GM13976 (cell line): ENCODE results near the gene TADA1.

Experiments used
- DNase-seq: peaks from one replicate; pipeline ENCODE4 v3.0.0; 2012; ENCODE audit warnings: low spot score
- in situ Hi-C: fragments of 300-500 bp; cut with MboI; formaldehyde crosslinking; loops from one replicate; pipeline ENCODE4 v1.12.0; 2022; ENCODE audit warnings: low sequenced_read_pairs, mixed read lengths, inconsistent platforms; ENCODE audit not compliant: unreplicated experiment
- TF ChIP-seq, protein P1 (sequence below): IDR thresholded peaks from 2 replicates; pipeline ENCODE4 v1.5.1; 2012; ENCODE audit warnings: borderline replicate concordance, mild to moderate bottlenecking; ENCODE audit not compliant: insufficient read depth; ENCODE audit errors: extremely low read depth, missing control alignments, control extremely low read depth

Gene TADA1

DNA sequence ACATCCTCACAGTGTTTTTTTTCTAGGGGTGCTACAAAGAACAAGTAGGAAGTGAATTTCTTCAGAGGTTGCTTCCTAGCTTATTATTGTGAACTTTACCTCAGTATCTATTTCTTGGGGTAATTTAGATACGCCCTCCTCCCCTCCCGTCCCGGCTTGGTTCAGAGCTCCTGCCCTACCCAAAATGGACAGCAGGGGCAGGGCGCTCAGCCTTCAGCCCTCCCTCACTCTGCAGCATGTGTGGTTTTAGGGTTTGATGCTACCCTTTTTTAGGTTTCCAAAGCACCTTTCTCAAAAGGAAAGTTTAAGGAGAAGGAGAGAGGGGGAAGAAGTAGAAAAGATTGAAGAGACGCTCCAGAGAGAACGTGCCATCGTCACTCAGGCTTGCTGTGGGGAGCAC is 53.7 kb downstream of the TADA1 start:
- in situ Hi-C loops: no loop called here
- DNase-seq: no peak
- TF ChIP-seq, protein P1, sequence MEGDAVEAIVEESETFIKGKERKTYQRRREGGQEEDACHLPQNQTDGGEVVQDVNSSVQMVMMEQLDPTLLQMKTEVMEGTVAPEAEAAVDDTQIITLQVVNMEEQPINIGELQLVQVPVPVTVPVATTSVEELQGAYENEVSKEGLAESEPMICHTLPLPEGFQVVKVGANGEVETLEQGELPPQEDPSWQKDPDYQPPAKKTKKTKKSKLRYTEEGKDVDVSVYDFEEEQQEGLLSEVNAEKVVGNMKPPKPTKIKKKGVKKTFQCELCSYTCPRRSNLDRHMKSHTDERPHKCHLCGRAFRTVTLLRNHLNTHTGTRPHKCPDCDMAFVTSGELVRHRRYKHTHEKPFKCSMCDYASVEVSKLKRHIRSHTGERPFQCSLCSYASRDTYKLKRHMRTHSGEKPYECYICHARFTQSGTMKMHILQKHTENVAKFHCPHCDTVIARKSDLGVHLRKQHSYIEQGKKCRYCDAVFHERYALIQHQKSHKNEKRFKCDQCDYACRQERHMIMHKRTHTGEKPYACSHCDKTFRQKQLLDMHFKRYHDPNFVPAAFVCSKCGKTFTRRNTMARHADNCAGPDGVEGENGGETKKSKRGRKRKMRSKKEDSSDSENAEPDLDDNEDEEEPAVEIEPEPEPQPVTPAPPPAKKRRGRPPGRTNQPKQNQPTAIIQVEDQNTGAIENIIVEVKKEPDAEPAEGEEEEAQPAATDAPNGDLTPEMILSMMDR: no peak

- in situ Hi-C loops: no loop called here
- TF ChIP-seq, protein P1: no peak
- no peak for DNase-seq
These were observed 56.1 kb downstream of the TADA1 start for GRCh38 chr1:166819974-166820373.

GRCh38 chr1:166814611-166815010 is 61.5 kb downstream of the TADA1 start:
- in situ Hi-C loops: no loop called here
- TF ChIP-seq, protein P1: no peak
- DNase-seq: no peak

- no peak for DNase-seq
- TF ChIP-seq, protein P1: no peak
- in situ Hi-C loops: no loop called here
These were observed 62.4 kb downstream of the TADA1 start for GRCh38 chr1:166813508-166814223.

DNA sequence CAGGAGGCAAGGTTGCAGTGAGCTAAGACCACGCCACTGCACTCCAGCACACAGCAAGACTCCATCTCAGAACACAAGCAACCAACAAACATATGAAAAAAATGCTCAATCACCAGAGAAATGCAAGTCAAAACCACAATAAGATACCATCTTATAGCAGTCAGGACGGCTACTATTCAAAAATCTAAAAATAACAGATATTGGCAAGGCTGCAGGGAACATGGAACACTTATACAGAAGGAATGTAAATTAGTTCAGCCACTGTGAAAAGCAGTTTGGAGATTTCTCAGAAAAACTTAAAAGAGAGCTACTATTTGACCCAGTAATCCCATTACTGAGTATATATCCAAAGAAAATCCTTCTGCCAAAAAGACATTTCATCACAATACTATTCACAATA is 64.4 kb downstream of the TADA1 start:
- in situ Hi-C loops: no loop called here
- TF ChIP-seq, protein P1: no peak
- DNase-seq: no peak

GRCh38 chr1:166808952-166809351 is 67.1 kb downstream of the TADA1 start:
- in situ Hi-C loops: no loop called here
- no peak for DNase-seq
- TF ChIP-seq, protein P1: no peak
